ENCODE data around the gene TPSB2. TPM values are rescaled to one million over a fixed set of nuclear protein-coding genes. Genes with fewer than 3 reads are reported as not detected.

The TPSB2 gene
- total and polyA plus RNA-seq, 7 donors, result 1.9 to 14.2 (median 3.3) TPM

DNA sequence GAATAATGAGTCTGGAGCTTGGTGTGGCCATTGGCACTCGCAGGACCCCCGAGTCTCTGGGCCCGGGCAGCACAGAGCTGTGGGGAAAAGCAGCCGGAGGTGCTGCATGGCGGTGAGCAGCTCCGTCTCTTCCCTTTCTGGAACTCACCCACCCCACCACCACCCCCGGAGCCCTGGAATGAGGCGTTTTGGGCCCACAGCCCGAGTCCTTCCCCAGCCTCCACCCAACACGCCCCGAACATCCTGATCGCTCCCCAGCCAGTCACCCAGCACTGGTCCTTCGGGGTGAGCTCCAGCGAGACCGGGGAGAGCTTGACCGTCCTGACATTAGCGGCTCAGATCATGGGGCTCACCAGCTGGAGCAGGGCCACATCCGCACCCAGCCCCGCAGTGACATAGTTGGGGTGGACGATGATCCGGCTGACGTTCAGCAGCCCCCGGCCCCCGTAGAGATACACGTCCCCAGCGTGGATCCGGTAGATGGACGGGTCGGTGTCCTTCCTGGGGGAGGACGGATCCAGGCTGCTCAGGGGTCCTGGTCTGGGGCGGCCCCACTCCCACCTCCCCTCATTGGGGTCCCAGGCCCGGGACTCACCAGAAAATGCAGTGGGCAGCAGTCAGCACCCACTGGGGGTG is 32.3 kb upstream of the TPSB2 start:
- peaks cover 0 to 46% (median 16%) of the 10 kb centered on the region in 3 donors for H3K27me3 ChIP-seq (ENCODE audit: insufficient read depth in 3 of 3, low read length in 2 of 3)
- intact Hi-C loops (cut with DNase I), result no loop called here
- WGBS, 3 donors, result 76 to 78% (median 78%) methylated on average over 31 to 32 of the region's 32 CpGs
- DNase-seq (no peak), ATAC-seq (no peak)
- no peak overlapping the region for H3K27ac ChIP-seq
- no peaks in the 10 kb centered on the region for H3K9me3 ChIP-seq
- H3K4me3 ChIP-seq, result no peak overlapping the region
- no peaks in the 10 kb centered on the region for H3K4me1 ChIP-seq
- no peaks in the 10 kb centered on the region for H3K36me3 ChIP-seq (ENCODE audit: insufficient read depth in 1 of 2, low read depth in 1 of 2)
- TF ChIP-seq, protein P1, sequence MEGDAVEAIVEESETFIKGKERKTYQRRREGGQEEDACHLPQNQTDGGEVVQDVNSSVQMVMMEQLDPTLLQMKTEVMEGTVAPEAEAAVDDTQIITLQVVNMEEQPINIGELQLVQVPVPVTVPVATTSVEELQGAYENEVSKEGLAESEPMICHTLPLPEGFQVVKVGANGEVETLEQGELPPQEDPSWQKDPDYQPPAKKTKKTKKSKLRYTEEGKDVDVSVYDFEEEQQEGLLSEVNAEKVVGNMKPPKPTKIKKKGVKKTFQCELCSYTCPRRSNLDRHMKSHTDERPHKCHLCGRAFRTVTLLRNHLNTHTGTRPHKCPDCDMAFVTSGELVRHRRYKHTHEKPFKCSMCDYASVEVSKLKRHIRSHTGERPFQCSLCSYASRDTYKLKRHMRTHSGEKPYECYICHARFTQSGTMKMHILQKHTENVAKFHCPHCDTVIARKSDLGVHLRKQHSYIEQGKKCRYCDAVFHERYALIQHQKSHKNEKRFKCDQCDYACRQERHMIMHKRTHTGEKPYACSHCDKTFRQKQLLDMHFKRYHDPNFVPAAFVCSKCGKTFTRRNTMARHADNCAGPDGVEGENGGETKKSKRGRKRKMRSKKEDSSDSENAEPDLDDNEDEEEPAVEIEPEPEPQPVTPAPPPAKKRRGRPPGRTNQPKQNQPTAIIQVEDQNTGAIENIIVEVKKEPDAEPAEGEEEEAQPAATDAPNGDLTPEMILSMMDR (IDR thresholded peaks at IDR 0.05), result no peak

DNA sequence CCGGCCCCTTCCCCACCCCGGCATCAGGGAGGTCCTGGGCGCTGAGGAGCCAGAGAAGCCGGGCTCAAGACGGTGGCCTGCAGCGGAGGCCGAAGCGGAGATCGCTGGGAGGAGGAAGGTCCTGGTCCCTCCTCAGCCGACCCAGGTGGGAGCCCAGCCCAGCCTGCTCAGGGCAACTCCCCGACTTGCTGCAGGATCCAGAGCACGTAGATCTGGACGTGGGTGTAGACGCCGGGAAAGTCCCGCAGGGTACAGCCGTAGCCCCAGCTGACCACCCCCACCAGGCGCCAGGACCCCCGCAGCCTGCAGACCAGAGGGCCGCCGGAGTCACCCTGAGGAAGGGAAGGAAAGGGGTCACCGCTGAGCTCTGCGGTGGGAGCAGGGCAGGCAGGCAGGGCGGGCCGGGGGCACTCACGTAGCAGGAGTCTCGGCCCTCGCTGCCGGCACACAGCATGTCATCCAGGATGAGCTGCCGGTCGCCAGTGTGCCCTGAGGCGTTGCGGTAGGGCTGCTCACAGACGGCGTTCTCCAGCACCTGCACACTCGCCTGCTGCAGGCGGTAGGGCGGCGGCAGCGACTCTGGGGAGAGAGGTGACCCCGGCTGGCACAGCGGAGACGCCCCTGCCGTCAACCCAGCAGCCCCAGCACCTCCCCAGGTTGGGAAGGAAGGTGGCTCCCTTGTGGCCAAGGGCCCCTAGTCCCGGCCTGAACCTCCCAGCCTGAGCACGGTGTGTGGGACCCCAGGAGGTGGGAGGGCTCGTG is 31.3 kb upstream of the TPSB2 start:
- 8 to 13% (median 13%) methylated on average over 38 to 47 of the region's 47 CpGs for WGBS, 3 donors

DNA sequence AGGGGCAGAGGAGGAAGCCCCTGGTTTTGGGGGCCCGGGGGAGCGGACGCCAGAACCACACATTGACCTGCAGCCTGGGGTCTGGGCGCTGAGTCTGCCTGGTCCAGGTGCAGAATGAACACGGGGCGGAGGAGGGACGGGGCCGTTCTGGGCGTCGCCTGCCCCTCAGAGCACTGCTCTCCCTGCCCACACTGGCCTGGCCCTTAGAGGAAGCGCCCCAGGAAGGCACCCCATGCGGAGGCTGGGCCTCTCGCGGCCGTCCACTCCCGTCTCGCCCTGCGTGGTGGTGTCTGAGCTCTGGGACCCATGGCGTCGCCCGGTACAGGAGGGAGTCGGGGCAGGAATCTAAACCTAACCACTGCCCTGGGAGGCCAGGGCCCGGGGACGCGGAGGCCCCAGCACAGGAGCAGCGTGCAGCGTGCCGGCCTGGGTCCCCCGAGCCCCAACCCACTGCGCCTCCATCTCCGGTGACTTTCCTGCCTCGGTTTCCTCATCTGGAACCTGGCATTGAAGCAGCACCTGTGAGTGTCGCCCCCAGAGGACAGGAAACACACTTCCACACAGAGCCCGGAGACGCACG is 30.2 kb upstream of the TPSB2 start:
- WGBS, 3 donors, result 62 to 69% (median 69%) methylated on average over 30 to 36 of the region's 36 CpGs
- H3K9me3 ChIP-seq, result no peaks in the 10 kb centered on the region
- H3K4me3 ChIP-seq, result no peak overlapping the region
- no peaks in the 10 kb centered on the region for H3K36me3 ChIP-seq (ENCODE audit: insufficient read depth in 1 of 2, low read depth in 1 of 2)
- no peak for DNase-seq
- no peaks in the 10 kb centered on the region for H3K4me1 ChIP-seq
- intact Hi-C loops (cut with DNase I), result no loop called here
- TF ChIP-seq, protein P1 (IDR thresholded peaks at IDR 0.05), result no peak
- peaks cover 0 to 47% (median 16%) of the 10 kb centered on the region in 3 donors for H3K27me3 ChIP-seq (ENCODE audit: insufficient read depth in 3 of 3, low read length in 2 of 3)
- ATAC-seq, result no peak
- H3K27ac ChIP-seq, result no peak overlapping the region

More for the DNA sequence above, 31.3 kb upstream of the TPSB2 start:
- ATAC-seq, result no peak
- Histone ChIP-seq H3K27ac (no peak overlapping the region), H3K4me3 (no peak overlapping the region), H3K9me3 (no peaks in the 10 kb centered on the region), H3K27me3 (ENCODE audit: insufficient read depth in 3 of 3, low read length in 2 of 3) (peaks cover 0 to 47% (median 16%) of the 10 kb centered on the region in 3 donors), H3K4me1 (no peaks in the 10 kb centered on the region), H3K36me3 (ENCODE audit: insufficient read depth in 1 of 2, low read depth in 1 of 2) (no peaks in the 10 kb centered on the region)
- DNase-seq, result no peak
- TF ChIP-seq, protein P1 (IDR thresholded peaks at IDR 0.05), result no peak
- intact Hi-C loops (cut with DNase I), result no loop called here

DNA sequence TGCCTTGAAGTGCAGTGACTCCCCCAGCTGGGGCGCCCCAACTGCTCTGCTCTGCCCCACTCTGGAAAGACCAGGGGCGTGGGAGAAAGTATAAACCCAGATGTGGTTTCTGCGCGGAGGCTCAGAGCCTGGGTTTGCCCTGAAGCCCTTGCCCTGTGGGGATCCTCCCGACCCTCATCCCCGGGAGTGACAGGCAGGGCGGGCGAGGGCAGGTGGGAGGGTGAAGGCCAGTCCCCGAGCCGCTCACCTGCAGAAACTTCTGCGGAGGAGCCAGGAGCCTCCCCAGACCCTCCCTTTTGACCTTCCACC is 29.7 kb upstream of the TPSB2 start:
- DNase-seq (no peak), ATAC-seq (no peak)
- TF ChIP-seq, protein P1 (IDR thresholded peaks at IDR 0.05), result no peak
- H3K9me3 ChIP-seq, result no peaks in the 10 kb centered on the region
- H3K27ac ChIP-seq, result no peak overlapping the region
- H3K4me1 ChIP-seq, result no peaks in the 10 kb centered on the region
- no peak overlapping the region for H3K4me3 ChIP-seq
- 24 to 33% (median 26%) methylated on average over 9 to 11 of the region's 11 CpGs for WGBS, 3 donors
- intact Hi-C loops (cut with DNase I), result no loop called here
- H3K27me3 ChIP-seq (ENCODE audit: insufficient read depth in 3 of 3, low read length in 2 of 3), result peaks cover 0 to 47% (median 16%) of the 10 kb centered on the region in 3 donors
- no peaks in the 10 kb centered on the region for H3K36me3 ChIP-seq (ENCODE audit: insufficient read depth in 1 of 2, low read depth in 1 of 2)

All from psoas muscle (tissue), 8 donors.